CD4-positive, alpha-beta T cell treated with Interleukin-21 for 1 hour (primary cell): ENCODE measurements around the gene RPRD1B.

Source experiments
- DNase-seq: peaks from one replicate; pipeline ENCODE4 v3.0.0-alpha.2; 2020

The RPRD1B gene

DNA sequence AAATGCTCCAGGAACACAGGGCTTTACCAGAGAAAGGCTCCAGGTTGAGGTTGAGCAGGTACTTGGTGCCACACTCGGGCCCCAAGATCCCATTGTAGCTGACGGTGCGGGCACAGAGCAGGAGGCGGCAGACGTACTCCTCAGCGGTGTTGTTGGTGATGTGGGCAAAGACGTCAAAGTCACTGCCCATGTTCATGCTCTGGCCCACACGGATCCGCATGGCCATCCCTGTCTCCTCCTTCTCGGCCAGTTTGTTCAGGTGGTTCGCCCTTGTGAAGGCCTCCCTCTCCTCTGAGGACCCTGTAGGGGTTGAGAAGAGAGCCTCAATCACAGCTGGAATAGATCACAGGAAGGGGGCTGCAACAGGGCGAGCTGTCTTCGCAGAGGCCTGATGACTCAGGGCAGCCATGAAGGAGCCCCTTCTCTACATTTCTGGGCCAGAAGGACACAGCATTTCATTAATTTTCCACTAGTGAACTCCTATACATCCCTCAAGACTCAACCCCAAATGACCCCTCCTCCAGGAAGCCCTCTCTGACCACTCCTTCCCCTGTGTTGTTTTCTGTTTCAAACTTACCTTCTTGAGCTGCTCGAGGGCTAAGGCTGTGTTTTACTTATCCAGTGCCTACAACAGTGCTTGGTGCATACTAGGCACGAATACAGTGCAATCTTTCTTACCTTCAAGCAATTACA, 104.7 kb downstream of the RPRD1B start:
- no peak for DNase-seq

DNA sequence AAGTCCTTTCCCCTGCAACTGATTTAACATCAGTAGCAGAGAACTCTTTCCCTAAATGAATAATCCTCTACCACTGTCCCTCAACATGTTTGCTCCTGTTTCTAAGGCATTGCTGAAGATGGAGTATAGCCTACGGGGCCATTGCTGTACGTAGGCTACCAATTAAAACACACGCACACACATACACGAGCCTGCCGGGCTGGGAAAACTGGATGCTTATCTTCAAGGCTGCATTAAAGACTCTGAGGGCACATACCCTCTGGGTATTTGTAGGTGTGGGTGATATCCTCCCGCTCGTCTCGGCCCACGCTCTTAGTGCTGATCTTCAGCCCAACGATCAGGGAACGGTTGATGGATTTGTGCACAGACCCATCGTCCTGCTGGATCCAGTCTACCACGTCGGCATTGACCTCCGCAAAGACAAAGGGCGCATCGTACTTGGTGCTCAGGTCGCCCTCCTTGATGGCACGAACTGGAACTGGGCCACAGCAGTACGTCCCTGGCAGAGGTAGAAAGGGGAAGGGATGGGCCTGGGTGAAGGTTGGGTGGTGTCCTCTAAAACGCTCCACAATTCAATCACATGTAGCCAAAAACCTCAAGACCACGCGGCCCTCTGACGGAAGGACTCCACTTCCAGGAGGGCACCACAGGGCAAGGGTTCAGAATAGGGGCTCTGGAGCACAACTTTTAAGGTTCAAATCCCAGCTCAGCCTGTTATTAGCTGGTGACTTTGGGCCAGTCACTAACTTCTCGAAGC, 105.8 kb downstream of the RPRD1B start:
- no peak for DNase-seq

GRCh38 chr20:38139977-38140753, 106.6 kb downstream of the RPRD1B start:
- DNase-seq, result no peak

GRCh38 chr20:38141204-38141888, 107.8 kb downstream of the RPRD1B start:
- no peak for DNase-seq
